K562 (cell line): ENCODE data around the gene MTG2. TPM values are rescaled to one million over a fixed set of nuclear protein-coding genes. Genes with fewer than 3 reads are reported as not detected.

Experiments
- ATAC-seq: fragments of 200-7000 bp; cut with Tn5 transposase; 3 replicates; pipeline ENCODE4 v1.9.1; 2020; ENCODE audit warnings: moderate library complexity
- BruUV-seq: library from RNA; stranded (reverse); fragments of 400-500 nt; replicated peaks from 2 replicates; lab custom pipeline; 2021; lab: Mats Ljungman, UMichigan
- CTCF ChIA-PET: fragments of 300-600 bp; formaldehyde crosslinking; extraction: SDS; loops from one replicate; lab custom pipeline; 2021; ENCODE audit warnings: low intra/inter-chr PET ratio; lab: Yijun Ruan, JAX
- POLR2A ChIA-PET: fragments of 300-600, 350-650 bp; sonication (Branson Sonifier 250); formaldehyde crosslinking; extraction: SDS; loops from one replicate; lab custom pipeline; 2021; ENCODE audit warnings: antibody characterized with exemption, inconsistent platforms; lab: Yijun Ruan, JAX
- DNase-seq, 4 experiments: peaks; one replicate each; pipeline versions ENCODE4 v3.0.0 to v3.0.0-alpha.2; 2011 to 2018; ENCODE audit warnings: low spot score in 3 of 4, mixed read lengths in 3 of 4; ENCODE audit errors: extremely low read depth in 1 of 4
- FAIRE-seq: peaks from 2 replicates; lab custom pipeline; 2011; peaks lifted over from hg19 to GRCh38; lab: Jason Lieb, UNC
- H2AFZ ChIP-seq: 2 replicates; pipeline ENCODE4 v1.6.0; 2011; ENCODE audit warnings: low read depth, low read length, control low read depth, inconsistent platforms
- H3K27ac ChIP-seq: fragments of 200-600 bp; 3 replicates; pipeline ENCODE4 v1.8.0; 2011; ENCODE audit warnings: low read depth, mild to moderate bottlenecking, control low read depth, inconsistent platforms, low read length, moderate library complexity, mixed read lengths; ENCODE audit errors: extremely low read depth
- H3K27me3 ChIP-seq, 2 experiments: fragments of 300-600 bp in 1 of 2; 2 replicates in 1 of 2; 3 replicates in 1 of 2; pipeline versions ENCODE4 v1.6.0 to v1.8.0; 2011; ENCODE audit warnings: inconsistent platforms in 2 of 2, low read length in 2 of 2, mild to moderate bottlenecking in 1 of 2, mixed read lengths in 1 of 2, moderate library complexity in 1 of 2; ENCODE audit not compliant: control insufficient read depth in 2 of 2, insufficient read depth in 2 of 2
- H3K36me3 ChIP-seq: fragments of 300-600 bp; 3 replicates; pipeline ENCODE4 v1.8.0; 2011; ENCODE audit warnings: mild to moderate bottlenecking, low read length, inconsistent platforms; ENCODE audit not compliant: control insufficient read depth, insufficient read depth
- H3K4me1 ChIP-seq, 2 experiments: fragments of 200-600 bp in 1 of 2; replicated peaks in 1 of 2; 2 replicates in 1 of 2; 3 replicates in 1 of 2; pipeline versions ENCODE4 v1.5.1 to v1.8.0; 2011; ENCODE audit warnings: inconsistent platforms in 2 of 2, low read length in 2 of 2, mild to moderate bottlenecking in 1 of 2, mixed read lengths in 1 of 2, moderate library complexity in 1 of 2; ENCODE audit not compliant: control insufficient read depth in 2 of 2, insufficient read depth in 2 of 2
- H3K4me2 ChIP-seq: 2 replicates; pipeline ENCODE4 v1.6.1; 2011; ENCODE audit warnings: low read length, control low read depth, inconsistent platforms, mixed read lengths; ENCODE audit not compliant: insufficient read depth
- H3K4me3 ChIP-seq: fragments of 200-600 bp; sonication (generic), shearing (Covaris generic); 2 replicates; pipeline ENCODE4 v1.5.1; 2016; ENCODE audit warnings: control low read depth, inconsistent platforms
- H3K79me2 ChIP-seq: fragments of 200-600 bp; 3 replicates; pipeline ENCODE4 v1.8.0; 2011; ENCODE audit warnings: low read length, inconsistent platforms; ENCODE audit not compliant: control insufficient read depth, insufficient read depth
- H3K9ac ChIP-seq, 2 experiments: 2 replicates each; pipeline versions ENCODE4 v1.6.0 to v1.6.1; 2011; ENCODE audit warnings: low read depth in 2 of 2, low read length in 2 of 2, control low read depth in 1 of 2, inconsistent platforms in 1 of 2, mild to moderate bottlenecking in 1 of 2, mixed read lengths in 1 of 2; ENCODE audit not compliant: insufficient read depth in 1 of 2
- H3K9me1 ChIP-seq: one replicate; pipeline ENCODE4 v1.6.0; 2011; ENCODE audit warnings: inconsistent platforms, mild to moderate bottlenecking, low read length, moderate library complexity; ENCODE audit not compliant: control insufficient read depth, insufficient read depth
- H3K9me3 ChIP-seq: replicated peaks from 2 replicates; pipeline ENCODE4 v1.5.1; 2011; ENCODE audit warnings: low read depth, low read length, inconsistent platforms; ENCODE audit not compliant: control insufficient read depth, insufficient read depth
- H4K20me1 ChIP-seq: replicated peaks from 2 replicates; pipeline ENCODE4 v1.6.1; 2011; ENCODE audit warnings: low read length, inconsistent platforms, mixed read lengths; ENCODE audit not compliant: control insufficient read depth, insufficient read depth
- ARID3A ChIP-seq: IDR thresholded peaks from 2 replicates; pipeline ENCODE4 v1.6.1; 2012; ENCODE audit warnings: low read depth, low read length, improper control_type of control experiment, borderline replicate concordance
- ATF4 ChIP-seq: fragments of 450-650 bp; formaldehyde crosslinking; IDR thresholded peaks from 2 replicates; pipeline ENCODE4 v1.4.0; 2022; ENCODE audit warnings: mild to moderate bottlenecking, moderate library complexity
- CHAMP1 ChIP-seq: fragments of 450-650 bp; IDR thresholded peaks from 2 replicates; pipeline ENCODE4 v1.6.1; 2016; ENCODE audit warnings: mild to moderate bottlenecking
- MCM2 ChIP-seq: fragments of 450-650 bp; IDR thresholded peaks from 2 replicates; pipeline ENCODE4 v1.6.1; 2017; ENCODE audit warnings: low read depth, mild to moderate bottlenecking
- MCM3 ChIP-seq: fragments of 450-650 bp; IDR thresholded peaks from 2 replicates; pipeline ENCODE4 v1.6.1; 2016
- MXI1 ChIP-seq: IDR thresholded peaks from 2 replicates; pipeline ENCODE4 v1.6.1; 2011; ENCODE audit warnings: low read depth, mild to moderate bottlenecking, improper control_type of control experiment, low read length
- NCOA1 ChIP-seq: fragments of 450-650 bp; IDR thresholded peaks from 2 replicates; pipeline ENCODE4 v1.6.1; 2016; ENCODE audit warnings: low read depth
- PTRF ChIP-seq: fragments of 450-650 bp; IDR thresholded peaks from 2 replicates; pipeline ENCODE4 v1.6.1; 2016; ENCODE audit warnings: mild to moderate bottlenecking, missing genetic modification characterization, missing compliant biosample characterization
- TBP ChIP-seq: optimal IDR thresholded peaks from 2 replicates; pipeline ENCODE3; 2011; ENCODE audit warnings: low read depth, low read length, improper control_type of control experiment
- TSHZ1 ChIP-seq: fragments of 250-450 bp; sonication (Bioruptor Pico); IDR thresholded peaks from 2 replicates; pipeline ENCODE4 v1.4.0; 2020; ENCODE audit warnings: mild to moderate bottlenecking, moderate library complexity
- XRCC3 ChIP-seq: fragments of 450-650 bp; IDR thresholded peaks from 2 replicates; pipeline ENCODE4 v1.6.1; 2017; ENCODE audit warnings: mild to moderate bottlenecking, moderate library complexity
- ZNF324 ChIP-seq: fragments of 250-450 bp; sonication (Bioruptor Pico); IDR thresholded peaks from 2 replicates; pipeline ENCODE4 v1.4.0; 2020; ENCODE audit warnings: mild to moderate bottlenecking
- ZNF586 ChIP-seq: fragments of 450-650 bp; formaldehyde crosslinking; conservative IDR thresholded peaks from 2 replicates; pipeline ENCODE4 v1.4.0; 2020; ENCODE audit warnings: mild to moderate bottlenecking, moderate library complexity
- WGBS: fragments of 100-300 bp; shearing (Covaris generic); methylation state at CpG from one replicate; pipeline ENCODE4 v1.1.6; 2016; ENCODE audit warnings: low coverage, mixed read lengths; ENCODE audit not compliant: insufficient coverage; ENCODE audit errors: missing lambda C conversion rate; 5-methylcytosine and 5-hydroxymethylcytosine counted together
- in situ Hi-C: fragments of 300-500 bp; cut with MboI; formaldehyde crosslinking; loops from 4 replicates; pipeline ENCODE4 v1.15.0; 2018; ENCODE audit warnings: inconsistent platforms, mixed read lengths
- intact Hi-C: fragments of 100-400 bp; cut with micrococcal nuclease; formaldehyde crosslinking; loops from 2 replicates; pipeline ENCODE4 v1.14.2; 2022
- polyA plus RNA-seq, 8 experiments: library from polyadenylated mRNA; depleted of rRNA in 4 of 8; stranded (reverse) in 5 of 8; unstranded in 3 of 8; fragments of >200 nt; fragmentation: Nextera tagmentation in 2 of 8; fragmentation: Illumina TruSeq in 1 of 8; extraction: Ambion mirVana in 2 of 8; extraction: Trizol in 1 of 8; gene quantifications; 2 replicates each; pipeline versions ENCODE4 v1.2.1 to v1.2.3, GENCODE V29; 2011 to 2014; ENCODE audit warnings: inconsistent platforms in 1 of 8, missing spikeins in 1 of 8
- total RNA-seq, 7 experiments: library from RNA; depleted of rRNA in 6 of 7; stranded (reverse); fragments of >200 nt in 6 of 7; fragmentation: Illumina TruSeq in 2 of 7; extraction: Trizol in 2 of 7; gene quantifications; 2 replicates each; pipeline versions ENCODE4 v1.2.1 to v1.2.3, GENCODE V29; 2011 to 2021; ENCODE audit warnings: low replicate concordance in 1 of 7

Gene MTG2
- total and polyA plus RNA-seq, 9 of the 15 experiments (the other 6 are each of a cell fraction or from before 2014, with no cell fraction given), result 8.7 to 67.5 (median 44.5) TPM

- Histone ChIP-seq H3K9me3 (no peaks in the 10 kb centered on the region), H2AFZ (peak within 1 kb of the TSS; percentile 69), H3K4me1 (peaks cover 33 to 55% of the 10 kb centered on the region in 2 experiments; a peak in 4 of 5 replicates), H3K79me2 (peaks cover 90% of the 10 kb centered on the region), H3K27me3 (no peaks in the 10 kb centered on the region), H3K9me1 (peaks cover 3% of the 10 kb centered on the region), H4K20me1 (peaks cover 47% of the 10 kb centered on the region), H3K9ac (peak within 1 kb of the TSS; percentile 90 to 97), H3K4me2 (peak within 1 kb of the TSS; percentile 80), H3K4me3 (peak within 1 kb of the TSS; percentile 89), H3K36me3 (peaks cover 64% of the 10 kb centered on the region), H3K27ac (peak within 1 kb of the TSS; percentile 91)
- FAIRE-seq (peak; percentile 15), ATAC-seq (peak; percentile 87), DNase-seq (peak; percentile 83 to 92 (median 88))
- 1% methylated on average over 52 of the region's 148 CpGs for WGBS
- in situ Hi-C loops, result no loop called here
- intact Hi-C loops, result loop anchor here (5.0 to 10.0 kb wide), 4 partner anchors 76 to 241 kb away; partner anchors contain the start of genes RPS21 and TAF4
- no TSS peak for BruUV-seq
- ChIA-PET POLR2A (interaction anchor here (0.5 to 2.2 kb wide), 8 partner anchors 10 to 124 kb away, joined by 3 to 7 read pairs (median 4); partner anchors contain the start of gene LSM14B), CTCF (no interaction called here)
- TF ChIP-seq MXI1, result no peak
- no peak for TF ChIP-seq MCM3
- no peak for TF ChIP-seq ARID3A
- TF ChIP-seq NCOA1, result no peak
- TF ChIP-seq CHAMP1, result no peak
- TF ChIP-seq ATF4, result no peak
- TF ChIP-seq TSHZ1 (CRISPR knock-in tag), result no peak
- TF ChIP-seq ZNF586 (CRISPR knock-in tag), result no peak
- TF ChIP-seq XRCC3, result no peak
- no peak for TF ChIP-seq MCM2
- TF ChIP-seq PTRF, result no peak
- TF ChIP-seq ZNF324, result no peak
- peak; percentile 47 for TF ChIP-seq TBP
Measured at GRCh38 chr20:62143081-62143956, 39.5 kb upstream of the MTG2 start, which contains the start of the genes PSMA7 and SS18L1. TSS of gene PSMA7 (minus strand) at chr20:62143394. CDS start at chr20:62143303, 91 bp downstream. TSS of gene SS18L1 (plus strand) at chr20:62143769. CDS start at chr20:62143821, 52 bp downstream.
